DMS 273 (cell line): ENCODE measurements around the gene LMO2.
"Not testable (repeated sequence)": the region's sequence is repeated elsewhere in the genome, so short reads cannot be mapped to it uniquely, and the experiment has no call there.

ENCODE experiments used
- DNase-seq: peaks from one replicate; lab custom pipeline; 2025; ENCODE audit not compliant: unreplicated experiment; lab: John Stamatoyannopoulos, UW

The LMO2 gene

DNA sequence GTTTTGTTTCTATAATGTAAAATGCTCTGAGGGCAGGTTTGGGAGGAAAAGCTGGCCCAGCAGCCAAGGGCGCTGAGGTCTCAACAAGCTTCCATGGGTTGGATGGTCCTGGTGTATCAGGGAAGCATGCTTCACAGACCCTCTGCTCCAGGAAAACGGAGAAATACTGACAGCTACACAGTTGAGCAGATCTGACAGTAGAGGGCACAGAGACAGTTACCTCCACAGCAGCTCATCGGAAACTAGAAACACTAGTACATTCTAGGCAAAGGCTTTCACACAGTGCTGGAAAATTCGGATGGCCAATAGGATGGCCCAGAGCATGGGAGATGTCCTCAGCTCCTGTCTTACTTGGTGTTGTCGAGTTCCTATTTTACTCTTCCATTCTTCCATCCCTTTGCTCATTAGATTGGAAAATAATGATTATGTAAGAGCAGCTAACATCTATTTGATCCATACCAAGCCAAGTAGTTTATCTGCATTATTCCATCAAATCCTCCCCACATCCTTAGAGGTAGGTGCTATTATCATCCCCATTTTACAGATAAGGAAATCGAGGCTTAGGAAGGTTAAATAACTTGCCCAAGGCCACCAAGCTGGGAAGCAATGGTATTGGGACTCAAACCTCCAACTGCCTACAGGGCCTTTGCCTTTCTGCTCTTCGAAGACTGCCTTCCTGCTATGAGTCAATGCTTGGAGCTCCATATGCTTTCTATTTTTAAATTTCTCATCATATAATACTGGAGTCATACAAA lies 28.3 kb downstream of the LMO2 start:
- no peak for DNase-seq

DNA sequence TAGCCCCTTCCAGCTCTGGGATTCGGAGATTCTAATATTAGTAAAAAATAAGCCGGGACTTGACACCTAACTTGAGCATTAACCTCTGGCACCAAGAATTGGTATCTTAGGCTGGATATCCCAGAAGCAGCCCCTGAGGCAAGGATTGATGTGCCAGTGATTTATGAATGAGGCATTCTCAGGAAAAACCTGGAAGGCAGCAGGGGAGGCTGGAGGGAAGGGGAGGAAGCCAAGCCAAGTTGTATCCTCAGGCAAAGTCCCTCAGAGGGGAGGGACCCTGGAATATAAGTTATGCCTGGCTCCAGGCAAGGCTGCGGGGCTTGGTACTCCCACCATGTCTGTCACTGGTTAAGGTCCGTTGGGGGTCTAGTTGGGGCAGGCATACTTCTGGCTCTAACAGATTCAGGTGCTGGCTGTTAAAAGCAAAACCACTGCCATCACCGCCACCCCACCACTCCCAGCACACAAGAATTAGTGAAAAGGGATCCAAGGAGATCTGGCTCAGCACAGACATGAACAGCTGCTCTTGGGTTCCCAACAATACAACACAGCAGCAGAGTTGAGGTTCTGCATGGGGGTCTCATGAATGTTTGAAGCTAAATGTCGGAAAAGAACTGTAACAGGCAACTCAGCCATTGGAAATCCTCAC lies 29.8 kb downstream of the LMO2 start:
- DNase-seq = no peak

DNA sequence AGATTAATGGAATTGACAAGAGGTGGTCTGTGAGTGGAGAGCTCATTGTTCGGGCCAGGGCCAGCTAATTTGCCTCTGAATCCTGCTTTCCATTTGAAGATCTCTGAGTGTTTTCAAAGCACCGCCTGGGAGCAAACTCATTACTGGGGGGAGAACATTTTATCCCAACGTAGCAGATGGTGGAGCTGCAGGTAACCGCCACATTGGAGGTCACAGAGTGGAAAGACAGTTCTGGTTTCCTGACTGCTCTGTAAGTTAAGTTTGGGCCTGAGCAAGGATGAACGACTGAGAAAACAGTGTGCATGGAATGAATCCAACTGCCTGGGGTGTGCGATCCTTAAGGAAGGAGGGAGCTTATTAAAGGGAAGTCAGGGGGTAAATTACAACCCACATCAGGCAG lies 30.5 kb downstream of the LMO2 start:
- peak; percentile 18 for DNase-seq

DNA sequence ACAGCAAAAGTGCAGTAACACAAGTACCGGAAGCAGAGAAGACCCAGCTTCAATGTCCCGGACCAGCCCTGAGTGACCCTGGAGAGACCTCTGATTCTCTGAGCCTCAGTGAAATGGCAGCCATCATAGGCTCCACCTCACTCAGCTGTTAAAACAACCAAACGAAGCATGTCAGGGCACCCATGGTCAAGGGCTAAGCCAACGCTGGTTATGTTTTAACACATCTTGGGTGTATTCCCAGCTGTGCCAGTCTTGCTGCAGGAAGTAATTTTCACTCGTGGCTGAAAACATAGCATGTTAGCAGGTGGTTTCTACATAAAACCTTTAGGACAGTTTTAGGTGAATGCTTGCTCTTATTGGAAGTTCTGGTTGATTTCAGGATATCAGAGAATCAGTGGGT lies 30.9 kb downstream of the LMO2 start:
- no peak for DNase-seq

DNA sequence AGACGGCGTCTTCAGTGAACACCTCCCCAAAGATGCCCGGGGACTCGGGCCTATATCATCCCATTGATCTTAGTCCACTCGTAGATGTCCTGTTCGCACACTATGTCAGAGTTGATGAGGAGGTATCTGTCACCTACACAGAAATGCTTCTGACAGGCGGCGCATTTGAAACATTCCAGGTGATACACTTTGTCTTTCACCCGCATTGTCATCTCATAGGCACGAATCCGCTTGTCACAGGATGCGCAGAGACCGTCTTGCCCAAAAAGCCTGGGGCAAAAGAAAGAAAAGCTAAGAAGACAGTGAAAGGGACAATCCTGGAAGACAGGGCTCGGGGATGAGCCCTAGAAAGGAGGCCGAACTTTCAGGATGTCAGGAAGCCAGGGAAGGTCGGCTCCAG lies 32.6 kb downstream of the LMO2 start:
- no peak for DNase-seq

DNA sequence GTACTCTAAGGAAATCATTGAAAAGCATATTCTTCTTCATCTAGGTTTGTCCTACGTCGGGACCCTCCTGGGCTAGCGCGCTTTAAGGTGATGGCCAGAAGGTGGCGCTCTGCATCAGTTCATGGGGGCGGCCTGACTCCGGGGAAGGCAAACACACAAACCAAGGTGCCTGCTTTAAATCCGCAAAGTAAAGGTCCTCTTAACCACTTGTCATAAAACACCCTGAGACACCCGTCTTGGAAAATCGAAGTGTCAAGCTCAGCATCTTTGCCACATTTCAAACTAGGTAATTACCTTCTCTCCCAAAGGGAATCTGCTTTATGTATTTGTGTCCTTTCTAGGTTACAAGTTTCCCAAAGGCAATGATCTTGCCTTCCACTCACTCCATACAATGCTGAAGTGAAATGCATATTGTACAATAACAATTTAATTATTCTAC lies 33.9 kb downstream of the LMO2 start:
- peak; percentile 85 for DNase-seq

DNA sequence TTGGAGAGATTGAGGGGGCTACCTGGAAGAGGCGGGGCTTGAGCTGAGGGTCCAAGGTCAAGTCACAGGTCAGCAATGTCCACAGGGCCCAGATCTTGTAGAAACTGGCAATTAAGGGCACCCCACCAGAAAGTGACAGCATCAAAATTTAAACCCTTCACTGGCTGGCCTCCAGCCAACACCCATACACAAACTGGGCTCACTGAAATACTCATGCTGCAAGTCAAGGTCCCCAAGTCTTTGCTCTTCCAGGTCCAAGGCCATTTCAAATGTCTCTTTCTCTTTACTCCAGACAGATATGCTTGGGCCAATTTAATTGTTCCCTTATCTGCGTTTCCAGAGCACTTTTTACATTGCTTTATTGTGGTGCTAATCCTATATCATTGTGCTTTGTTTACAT lies 36.4 kb downstream of the LMO2 start:
- DNase-seq = peak; percentile 10

DNA sequence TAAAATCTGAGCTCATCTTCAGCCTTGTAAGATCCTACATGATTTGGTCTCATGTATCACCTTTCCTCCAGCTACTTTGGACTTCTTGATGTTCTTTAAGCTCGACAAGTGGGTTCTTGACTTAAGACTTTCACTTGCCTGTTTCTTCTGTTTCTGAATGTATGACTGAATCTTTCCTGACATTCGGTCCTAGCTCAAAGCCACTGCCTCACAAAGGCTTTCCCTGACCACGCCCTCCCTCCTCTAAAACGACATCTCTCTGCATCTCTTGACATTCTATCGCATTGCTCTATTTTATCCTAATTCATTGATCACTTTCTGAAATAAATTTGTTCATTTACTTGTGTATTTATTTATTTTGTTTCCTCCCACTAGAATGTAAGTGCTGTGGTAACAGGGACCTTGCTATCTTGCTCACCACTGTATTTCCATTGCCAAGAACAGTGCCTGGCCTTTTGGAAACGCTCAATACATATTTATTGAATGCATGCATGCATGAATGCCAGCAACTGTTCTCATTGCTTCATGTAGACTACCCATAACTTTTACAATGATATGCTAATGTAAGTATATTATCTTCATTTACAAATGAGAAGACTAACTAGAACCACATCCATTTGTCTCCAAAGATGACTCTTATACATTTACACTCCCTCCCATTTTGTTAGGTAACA lies 43.0 kb downstream of the LMO2 start:
- DNase-seq = no peak

DNA sequence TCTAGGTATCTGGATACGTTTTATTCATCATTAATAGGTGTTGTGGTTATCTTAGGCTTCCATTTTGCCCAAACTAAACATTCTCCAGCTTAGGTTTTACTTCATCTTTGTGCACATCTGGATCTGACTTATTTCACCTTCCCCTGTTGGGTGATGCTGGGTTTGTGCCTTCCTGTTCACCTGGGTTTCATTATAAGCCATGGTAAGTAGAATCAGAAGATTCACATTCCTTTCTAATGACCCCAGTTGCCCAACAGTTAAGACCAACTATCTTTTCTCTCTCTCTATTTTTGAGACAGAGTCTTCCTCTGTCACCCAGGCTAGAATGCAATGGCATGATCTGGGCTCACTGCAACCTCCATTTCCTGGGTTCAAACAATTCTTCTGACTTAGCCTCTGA lies 44.6 kb downstream of the LMO2 start:
- no peak for DNase-seq

DNA sequence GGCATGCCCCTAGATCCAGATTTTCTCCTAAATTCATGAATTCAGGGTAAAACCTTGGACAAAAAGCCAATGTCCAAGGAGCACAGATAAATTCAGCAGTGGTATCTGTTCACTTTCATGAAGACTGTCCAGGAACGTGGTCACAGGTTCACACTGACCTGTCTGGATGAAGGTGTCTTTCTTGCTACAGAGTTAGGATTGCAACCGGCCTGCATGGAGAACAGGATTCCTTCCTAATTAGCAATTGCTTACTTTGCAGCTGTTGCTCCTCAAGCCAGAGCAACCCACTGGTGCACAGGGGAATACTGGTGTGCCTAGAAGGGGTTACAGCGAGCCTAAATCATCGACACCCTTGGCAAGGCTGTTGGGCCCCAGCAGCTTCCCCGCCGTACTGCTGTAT lies 47.6 kb downstream of the LMO2 start:
- DNase-seq = no peak

DNA sequence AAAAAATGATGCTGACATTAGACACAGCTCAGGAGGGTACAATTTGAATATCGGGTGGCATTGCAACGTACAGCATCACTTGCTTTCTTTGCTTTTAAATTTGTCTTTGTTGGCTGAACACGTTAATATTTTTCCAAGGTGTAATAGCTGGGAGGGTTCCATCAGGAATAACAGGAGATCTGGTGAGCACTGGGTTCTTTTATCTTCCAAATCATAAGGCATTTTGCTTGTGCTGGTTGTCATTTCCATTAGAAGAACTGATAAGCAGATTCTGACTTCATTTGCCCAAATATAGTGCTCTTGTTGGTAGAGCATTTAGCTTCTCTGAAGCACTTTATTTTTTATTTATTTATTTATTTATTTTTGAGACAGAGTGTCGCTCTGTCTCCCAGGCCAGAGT lies 48.9 kb downstream of the LMO2 start:
- no peak for DNase-seq

DNA sequence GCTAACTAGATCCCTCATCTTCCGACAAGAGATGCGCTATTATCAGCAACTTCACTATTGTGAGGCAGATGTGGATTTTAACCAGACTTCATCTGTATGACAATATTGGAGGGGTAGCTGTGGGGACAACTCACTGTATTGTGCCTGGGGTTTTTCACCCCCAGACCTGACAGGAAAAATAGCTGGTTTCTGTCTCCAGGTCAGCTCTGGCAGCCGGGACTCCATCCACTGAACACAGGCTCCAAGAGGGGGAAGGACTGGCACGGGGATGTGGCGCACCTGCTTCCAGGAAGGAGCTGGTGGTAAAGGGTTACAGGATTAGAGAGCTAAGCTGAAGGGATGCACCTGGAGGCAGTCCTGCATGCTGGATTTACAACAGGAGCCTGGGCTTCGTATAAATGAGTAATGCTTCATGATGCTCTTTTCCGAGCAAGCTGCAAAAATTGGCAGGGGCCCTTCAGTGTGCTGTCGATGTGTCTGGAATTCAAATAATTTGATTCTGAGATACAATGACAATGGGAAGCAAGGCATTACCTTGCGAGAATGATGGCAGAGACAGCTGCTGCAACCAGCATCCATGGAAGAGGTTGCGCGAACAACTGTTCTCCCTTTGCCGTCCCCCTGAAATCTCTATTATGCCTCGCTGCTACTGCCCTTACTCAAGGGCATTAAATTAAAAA lies 49.5 kb downstream of the LMO2 start:
- DNase-seq = no peak

DNA sequence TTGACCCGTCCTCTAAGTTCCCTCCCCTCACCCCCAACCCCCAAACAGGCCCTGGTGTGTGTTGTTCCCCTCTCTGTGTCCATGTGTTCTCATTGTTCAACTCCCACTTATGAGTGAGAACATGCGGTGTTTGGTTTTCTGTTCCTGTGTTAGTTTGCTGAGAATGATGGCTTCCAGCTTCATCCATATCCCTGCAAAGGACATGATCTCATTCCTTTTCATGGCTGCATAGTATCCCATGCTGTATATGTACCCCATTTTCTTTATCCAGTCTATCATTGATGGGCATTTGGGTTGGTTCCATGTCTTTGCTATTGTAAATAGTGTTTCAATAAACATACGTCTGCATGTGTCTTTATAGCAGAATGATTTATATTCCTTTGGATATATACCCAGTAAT lies 53.6 kb downstream of the LMO2 start:
- DNase-seq = not testable (repeated sequence)

DNA sequence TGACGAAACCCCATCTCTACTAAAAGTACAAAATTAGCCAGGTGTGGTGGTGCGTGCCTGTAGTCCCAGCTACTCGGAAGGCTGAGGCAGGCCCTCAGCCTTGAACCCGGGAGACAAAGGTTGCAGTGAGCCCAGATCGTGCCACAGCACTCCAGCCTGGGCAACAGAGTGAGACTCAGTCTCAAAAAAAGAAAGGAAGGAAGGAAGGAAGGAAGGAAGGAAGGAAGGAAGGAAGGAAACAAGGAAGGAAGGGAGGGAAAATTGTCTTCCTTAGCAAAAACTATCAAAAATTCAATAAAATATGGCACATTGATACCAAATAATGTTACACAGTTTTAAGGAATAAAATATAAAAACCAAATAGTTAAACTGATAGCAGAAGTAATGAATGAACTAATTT lies 54.5 kb downstream of the LMO2 start:
- not testable (repeated sequence) for DNase-seq

DNA sequence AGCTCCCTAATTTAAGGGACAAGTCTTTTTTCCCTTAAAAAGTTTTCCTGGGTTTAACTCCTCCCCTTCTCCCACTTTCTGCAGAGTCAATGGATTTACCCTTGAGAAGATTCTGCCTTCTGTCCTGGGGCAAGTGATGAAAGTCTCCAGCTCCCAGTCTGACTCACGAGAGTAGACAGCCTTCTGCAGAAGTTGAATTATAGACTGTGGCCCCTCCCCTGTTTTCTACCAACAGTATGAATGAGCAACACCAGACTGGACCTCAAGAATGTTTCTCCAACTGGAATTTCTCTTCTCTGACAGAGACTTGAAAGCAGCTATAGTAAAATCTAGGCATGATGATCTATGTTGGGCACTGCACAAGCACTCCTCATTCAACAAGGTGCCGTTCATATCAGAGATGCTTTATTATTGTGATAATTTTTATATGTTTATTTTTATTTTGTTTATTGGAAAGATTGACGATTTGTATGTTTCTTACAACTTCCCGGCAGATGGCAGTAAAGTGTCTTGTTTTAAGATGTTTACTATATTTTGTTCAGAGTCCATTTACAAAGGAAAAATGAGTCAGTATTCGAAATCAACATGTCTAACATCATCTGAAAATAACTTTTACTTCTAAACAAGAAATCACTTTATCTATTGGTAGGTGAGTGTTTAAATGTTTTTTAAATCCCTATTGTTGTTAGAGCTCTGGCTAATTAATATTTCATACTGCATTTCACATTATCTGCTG lies 56.6 kb downstream of the LMO2 start:
- peak; percentile 23 for DNase-seq

DNA sequence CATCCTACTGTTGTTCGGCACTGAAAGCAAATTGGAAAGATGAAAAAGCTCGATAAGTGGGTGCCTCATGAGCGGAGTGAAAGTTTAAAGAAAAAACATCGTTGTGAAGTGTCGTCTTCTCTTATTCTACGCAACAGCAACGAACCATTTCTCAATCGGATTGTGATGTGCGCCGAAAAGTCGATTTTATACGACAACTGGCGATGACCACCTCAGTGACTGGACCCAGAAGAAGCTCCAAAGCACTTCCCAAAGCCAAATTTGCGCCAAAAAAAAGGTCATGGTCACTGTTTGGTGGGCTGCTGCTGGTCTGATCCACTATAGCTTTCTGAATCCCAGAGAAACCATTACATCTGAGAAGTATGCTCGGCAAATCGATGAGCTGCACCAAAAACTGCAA lies 59.2 kb downstream of the LMO2 start:
- no peak for DNase-seq

DNA sequence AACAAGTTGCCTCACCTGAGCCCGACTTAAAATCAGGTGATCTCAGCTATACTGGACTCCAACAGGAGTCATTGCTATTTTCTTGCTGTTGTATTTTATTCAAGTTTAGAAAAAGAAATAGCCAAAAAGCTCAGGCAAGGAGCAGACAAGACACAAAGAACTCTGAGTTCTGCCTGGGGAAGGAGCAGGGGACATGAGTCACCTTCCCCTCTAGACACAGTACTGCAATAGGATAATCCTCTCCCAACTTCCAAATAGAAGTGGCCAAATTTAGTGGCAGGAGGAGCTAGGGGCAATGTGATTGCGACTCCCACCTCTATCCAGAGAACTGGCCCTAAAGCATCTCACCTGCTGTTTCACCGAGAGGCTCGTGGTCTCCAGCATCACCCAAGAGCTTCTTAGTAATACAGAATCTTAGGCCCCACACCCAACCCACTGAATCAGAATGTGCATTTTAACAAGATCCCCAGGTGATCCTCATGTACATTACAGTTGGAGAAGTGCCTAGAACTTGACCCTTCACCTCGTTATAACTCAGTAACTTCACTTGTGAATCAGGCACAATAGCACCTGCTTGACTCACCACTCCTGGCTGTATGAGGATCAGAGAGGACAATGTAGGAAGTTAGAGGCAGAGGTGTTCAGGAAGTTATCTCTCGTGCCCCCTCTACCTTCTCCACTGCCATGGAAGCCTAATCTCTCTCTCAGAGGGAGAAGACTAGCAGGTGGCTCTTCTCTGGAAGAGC lies 60.8 kb downstream of the LMO2 start:
- no peak for DNase-seq

DNA sequence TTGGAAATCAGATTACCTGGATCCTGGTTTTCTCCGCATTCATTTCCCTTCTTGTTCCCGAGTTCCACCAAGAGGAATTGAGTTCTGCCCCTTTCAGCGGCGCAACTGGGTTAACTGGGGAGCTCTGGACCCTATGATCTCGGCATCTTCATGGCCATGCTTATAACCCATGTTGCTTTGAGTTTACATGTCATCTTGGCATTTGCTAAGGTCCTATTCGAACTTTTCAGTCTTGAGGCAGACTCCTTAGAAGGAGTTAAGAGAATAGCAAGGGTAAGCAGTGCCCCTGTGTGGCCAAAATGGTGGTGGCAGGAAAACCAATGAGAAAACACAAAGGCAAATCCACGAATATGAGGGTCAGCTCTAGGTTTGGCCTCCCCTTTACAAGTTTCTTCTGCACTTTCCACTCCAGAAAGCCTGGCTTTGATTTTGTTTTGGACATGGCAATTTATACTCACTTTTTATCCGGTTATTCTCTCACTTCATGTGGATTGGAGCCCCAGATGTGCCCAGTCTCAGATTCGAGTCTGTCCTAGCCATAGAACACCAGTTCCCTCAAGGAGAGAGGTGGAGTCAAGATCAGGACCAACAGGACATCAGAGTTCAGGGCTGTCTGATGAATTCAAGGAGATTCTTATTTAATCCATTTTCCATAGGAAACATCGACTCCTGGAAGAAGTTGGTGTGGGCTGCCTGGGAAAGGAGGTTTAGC lies 62.3 kb downstream of the LMO2 start:
- peak; percentile 67 for DNase-seq

DNA sequence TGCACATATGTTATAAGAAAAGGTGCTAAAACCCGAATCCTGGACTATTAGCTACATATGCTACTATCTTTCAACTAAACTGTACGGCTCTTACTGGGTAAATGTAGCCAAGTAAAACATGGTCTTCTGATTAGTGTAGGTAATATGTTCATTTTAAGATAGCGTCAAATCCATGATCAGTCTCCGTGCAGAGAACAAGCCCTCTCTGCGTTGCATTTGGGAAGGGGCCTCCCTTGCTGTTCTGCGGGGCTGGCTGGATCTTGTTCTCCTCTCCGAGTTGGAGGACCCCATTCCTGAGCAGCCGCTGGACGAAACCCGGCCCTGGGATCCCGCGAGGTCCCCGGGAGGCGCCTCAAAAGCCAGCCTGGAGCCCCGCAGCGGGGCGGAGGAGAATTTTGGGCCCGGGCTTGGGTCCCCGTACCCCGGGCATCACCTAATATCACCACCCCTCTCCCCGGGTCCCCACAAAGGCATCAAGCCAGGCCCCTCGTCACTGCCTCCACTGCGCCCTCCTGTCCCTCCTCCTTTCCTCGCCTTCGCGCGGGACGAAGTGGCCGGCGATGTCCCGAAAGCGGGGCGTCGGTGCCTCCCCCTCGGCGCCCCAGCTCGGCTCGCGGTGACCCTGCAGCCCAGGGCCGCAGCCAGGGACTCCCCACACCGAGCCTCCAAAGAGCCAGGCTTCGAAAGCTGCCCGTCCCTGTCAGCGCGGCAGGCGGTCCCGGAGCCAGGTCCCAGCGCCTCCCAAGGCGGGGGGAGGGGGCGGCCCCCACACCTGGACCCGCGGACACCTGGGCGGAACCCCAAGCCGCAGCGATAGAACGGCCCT lies 63.1 kb downstream of the LMO2 start:
- no peak for DNase-seq
